Measurements from ENCODE around the gene NSF.
"Not testable (repeated sequence)": the region's sequence is repeated elsewhere in the genome, so short reads cannot be mapped to it uniquely, and the experiment has no call there.

DNA sequence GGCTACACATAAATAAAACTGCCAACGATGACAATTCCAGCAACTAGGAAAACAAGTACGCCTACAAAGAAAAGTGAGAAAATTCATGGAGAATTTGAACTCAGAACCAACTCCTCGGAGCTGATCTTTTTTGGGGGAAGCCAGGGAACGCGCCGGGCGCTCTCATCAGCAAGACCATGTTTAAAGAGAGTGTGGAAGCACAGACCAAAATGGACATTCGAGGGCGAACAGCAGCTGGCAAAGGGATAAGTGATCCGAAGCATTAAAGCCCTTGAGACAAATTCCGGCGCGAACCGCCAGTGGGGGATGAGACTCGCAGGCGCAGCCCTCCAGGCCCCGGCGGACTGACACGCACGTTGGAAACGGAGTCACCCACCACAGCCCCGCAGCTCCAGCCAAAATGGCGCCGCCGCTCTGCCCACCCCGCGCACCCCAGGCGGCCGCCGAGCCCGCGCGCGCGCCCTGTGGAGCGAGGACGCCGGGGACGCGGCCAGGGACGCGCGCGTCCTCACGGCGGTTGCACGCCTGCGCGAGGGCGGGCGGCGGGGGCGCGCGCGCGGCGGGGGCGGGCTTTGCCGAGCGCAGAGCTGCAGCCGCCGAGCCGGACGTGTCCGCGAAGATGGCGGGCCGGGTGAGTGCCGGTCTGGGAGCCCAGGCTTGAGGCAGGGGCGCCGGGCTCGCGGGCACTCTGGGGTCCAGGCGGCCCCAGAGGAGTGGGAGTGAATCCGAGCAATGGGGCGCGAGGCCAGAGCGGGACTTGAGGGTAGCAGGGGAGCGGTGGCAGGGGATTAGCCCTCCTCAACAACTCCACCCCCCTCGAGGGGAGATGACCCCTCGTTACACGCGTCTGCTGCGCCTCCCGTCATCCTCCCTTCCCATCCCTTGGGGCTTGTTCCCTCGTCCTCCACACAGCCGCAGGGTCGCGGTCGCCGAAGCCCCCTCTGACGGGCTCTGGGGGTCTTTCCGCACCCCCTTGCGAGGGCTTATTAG lies at the start of gene NSF:
- TF ChIP-seq, protein P1, sequence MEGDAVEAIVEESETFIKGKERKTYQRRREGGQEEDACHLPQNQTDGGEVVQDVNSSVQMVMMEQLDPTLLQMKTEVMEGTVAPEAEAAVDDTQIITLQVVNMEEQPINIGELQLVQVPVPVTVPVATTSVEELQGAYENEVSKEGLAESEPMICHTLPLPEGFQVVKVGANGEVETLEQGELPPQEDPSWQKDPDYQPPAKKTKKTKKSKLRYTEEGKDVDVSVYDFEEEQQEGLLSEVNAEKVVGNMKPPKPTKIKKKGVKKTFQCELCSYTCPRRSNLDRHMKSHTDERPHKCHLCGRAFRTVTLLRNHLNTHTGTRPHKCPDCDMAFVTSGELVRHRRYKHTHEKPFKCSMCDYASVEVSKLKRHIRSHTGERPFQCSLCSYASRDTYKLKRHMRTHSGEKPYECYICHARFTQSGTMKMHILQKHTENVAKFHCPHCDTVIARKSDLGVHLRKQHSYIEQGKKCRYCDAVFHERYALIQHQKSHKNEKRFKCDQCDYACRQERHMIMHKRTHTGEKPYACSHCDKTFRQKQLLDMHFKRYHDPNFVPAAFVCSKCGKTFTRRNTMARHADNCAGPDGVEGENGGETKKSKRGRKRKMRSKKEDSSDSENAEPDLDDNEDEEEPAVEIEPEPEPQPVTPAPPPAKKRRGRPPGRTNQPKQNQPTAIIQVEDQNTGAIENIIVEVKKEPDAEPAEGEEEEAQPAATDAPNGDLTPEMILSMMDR (IDR thresholded peaks at IDR 0.05), result not testable (repeated sequence)
- not testable (repeated sequence) for TF ChIP-seq POLR2A (IDR thresholded peaks at IDR 0.05)
